ENCODE results near the gene NEDD4L. TPM values are rescaled to one million over a fixed set of nuclear protein-coding genes. Genes with fewer than 3 reads are reported as not detected.

NEDD4L gene
- total RNA-seq, 1 donor from 2014 or later: 15.6 TPM

DNA sequence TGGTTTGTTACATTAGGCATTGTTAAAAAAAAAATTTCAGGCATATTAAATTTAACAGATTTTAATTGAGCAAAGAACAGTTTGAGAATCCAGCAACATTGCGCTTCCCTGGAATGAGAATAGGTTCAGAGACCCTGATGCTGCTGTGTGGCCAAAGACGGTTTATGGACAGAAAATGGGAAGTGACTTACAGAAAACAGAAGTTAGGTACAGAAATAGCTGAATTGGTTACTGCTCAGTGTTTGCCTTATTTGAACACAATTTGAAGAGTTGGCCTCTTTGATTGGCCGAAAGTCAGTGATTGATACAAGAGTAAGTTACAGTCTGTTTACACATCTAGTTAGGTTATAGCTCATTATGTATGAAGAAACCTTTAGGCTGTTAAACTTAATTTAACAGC lies 6.0 kb upstream of the NEDD4L start:
- DNase-seq (ENCODE audit: low spot score in 2 of 2): no peak
- Histone ChIP-seq H3K9me3 (no peaks in the 10 kb centered on the region), H3K4me1 (no peaks in the 10 kb centered on the region), H3K27me3 (no peaks in the 10 kb centered on the region), H3K36me3 (no peaks in the 10 kb centered on the region), H3K4me3 (no peak overlapping the region), H3K27ac (no peak overlapping the region)
- TF ChIP-seq, protein P1, sequence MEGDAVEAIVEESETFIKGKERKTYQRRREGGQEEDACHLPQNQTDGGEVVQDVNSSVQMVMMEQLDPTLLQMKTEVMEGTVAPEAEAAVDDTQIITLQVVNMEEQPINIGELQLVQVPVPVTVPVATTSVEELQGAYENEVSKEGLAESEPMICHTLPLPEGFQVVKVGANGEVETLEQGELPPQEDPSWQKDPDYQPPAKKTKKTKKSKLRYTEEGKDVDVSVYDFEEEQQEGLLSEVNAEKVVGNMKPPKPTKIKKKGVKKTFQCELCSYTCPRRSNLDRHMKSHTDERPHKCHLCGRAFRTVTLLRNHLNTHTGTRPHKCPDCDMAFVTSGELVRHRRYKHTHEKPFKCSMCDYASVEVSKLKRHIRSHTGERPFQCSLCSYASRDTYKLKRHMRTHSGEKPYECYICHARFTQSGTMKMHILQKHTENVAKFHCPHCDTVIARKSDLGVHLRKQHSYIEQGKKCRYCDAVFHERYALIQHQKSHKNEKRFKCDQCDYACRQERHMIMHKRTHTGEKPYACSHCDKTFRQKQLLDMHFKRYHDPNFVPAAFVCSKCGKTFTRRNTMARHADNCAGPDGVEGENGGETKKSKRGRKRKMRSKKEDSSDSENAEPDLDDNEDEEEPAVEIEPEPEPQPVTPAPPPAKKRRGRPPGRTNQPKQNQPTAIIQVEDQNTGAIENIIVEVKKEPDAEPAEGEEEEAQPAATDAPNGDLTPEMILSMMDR (IDR thresholded peaks at IDR 0.05): no peak
- intact Hi-C loops (cut with DNase I): no loop called here

DNA sequence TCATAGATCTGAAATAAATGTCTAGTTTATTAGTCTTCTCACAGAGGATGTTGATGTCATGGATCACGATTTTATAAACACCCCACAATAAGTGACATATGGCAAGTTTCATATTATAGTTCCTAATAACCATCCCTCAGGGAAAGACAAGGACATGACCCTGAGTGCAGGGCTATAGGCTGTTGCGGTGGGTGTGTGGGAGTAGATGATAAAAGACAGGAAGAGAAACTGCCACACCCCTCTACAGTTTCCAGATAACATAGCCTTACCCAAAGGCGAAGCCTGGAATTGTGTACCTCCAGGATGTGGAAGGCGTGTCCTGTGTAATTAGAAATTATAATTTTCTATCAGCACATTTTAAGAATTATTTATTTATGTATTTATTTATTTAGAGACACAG lies 2.4 kb upstream of the NEDD4L start:
- Histone ChIP-seq H3K4me3 (no peak overlapping the region), H3K27me3 (no peaks in the 10 kb centered on the region), H3K36me3 (no peaks in the 10 kb centered on the region), H3K27ac (no peak overlapping the region), H3K4me1 (peaks cover 0 to 7% of the 10 kb centered on the region in 2 donors), H3K9me3 (no peaks in the 10 kb centered on the region)
- TF ChIP-seq, protein P1 (IDR thresholded peaks at IDR 0.05): no peak
- DNase-seq (ENCODE audit: low spot score in 2 of 2): no peak
- intact Hi-C loops (cut with DNase I): loop anchor here (5.0 to 10.0 kb wide), 4 partner anchors 96 to 723 kb away; partner anchors contain the start of genes ATP8B1 and NARS1

DNA sequence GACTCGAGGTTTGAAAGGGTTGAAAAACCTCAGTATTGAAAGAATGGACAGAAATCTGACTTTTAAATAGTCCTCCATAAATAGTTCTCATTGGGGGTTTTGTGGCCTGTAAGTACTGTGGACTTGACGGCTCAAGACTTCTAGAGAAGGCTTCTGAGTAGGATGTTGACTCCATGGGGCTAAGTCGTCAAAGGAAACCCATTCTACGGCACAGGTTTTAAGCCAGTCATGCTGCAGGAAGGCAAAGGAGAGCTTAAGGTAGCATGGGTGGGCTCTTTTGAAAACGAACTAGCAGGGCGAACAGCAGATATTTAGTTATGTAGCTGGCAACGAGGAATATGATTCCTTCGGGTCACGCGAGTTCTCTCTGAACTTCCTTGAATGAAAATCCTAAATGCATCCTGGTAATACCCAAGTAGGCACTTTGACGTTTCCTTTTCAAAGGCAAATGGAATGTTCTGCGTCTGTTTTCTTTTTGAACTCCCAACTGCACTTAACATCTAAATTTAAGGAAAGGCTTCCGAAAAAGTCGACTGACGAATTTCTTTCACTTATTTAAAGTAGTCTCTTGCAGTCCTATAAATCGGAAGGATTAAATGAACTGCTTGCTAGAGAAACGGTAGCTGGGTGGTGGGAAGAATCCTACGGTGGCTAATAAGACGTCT lies 1.1 kb upstream of the NEDD4L start:
- peak overlapping the region; percentile 87 to 97 for H3K4me3 ChIP-seq
- H3K36me3 ChIP-seq: no peaks in the 10 kb centered on the region
- intact Hi-C loops (cut with DNase I): loop anchor here (1.0 to 10.0 kb wide), 5 partner anchors 79 to 722 kb away; partner anchors contain the start of genes ATP8B1 and NARS1
- TF ChIP-seq, protein P1 (IDR thresholded peaks at IDR 0.05): no peak
- no peaks in the 10 kb centered on the region for H3K9me3 ChIP-seq
- DNase-seq (ENCODE audit: low spot score in 2 of 2): no peak
- H3K27me3 ChIP-seq: no peaks in the 10 kb centered on the region
- H3K27ac ChIP-seq: no peak overlapping the region
- H3K4me1 ChIP-seq: peaks cover 0 to 10% of the 10 kb centered on the region in 2 donors

DNA sequence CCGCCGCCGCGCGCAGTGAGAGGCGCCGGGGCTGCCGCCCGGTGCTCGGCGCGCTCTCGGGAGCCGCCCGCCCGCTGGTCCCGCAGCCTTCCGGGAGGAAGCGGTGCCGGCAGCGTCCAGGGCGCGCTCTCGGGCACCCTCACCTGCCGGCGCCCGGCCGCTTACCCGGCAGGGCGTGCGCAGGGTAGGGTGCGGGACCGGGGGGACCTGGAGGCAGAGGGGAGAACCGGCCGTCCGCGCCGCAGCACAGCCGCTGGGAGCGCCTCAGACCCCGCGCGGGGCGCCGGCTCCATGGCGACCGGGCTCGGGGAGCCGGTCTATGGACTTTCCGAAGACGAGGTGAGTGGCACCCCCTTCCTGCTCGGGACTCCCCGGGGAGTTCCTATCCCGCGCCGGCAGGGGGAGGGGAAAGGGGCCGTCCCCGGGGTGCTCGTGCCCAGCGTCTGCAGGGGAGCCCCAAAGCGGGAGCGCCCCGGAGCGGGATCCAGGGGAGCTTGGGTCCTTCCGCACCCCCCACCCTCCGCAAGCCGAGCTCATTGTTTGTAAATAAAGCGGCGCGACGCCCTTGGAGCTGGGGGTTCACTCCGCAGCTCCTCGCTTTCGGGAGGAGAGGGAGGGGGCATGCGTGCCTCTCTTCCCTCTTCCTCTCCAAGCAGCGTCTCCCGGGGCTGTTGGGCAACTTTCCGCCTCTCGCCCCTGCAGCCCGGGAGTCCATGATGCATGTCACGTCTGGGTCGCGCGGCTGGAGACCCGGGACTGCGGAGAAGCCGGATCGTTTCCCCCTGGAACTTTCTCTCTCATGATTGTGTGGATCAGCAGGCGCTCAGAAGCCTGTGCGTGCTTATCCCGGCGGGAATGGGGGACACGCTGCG lies 580 bp downstream of the NEDD4L start:
- H3K4me1 ChIP-seq: peaks cover 0 to 10% of the 10 kb centered on the region in 2 donors
- no peaks in the 10 kb centered on the region for H3K27me3 ChIP-seq
- H3K27ac ChIP-seq: peak overlapping the region in 1 of 2 donors; percentile 29
- intact Hi-C loops (cut with DNase I): loop anchor here (5.0 to 10.0 kb wide), 5 partner anchors 93 to 720 kb away; partner anchors contain the start of genes ATP8B1 and NARS1
- H3K4me3 ChIP-seq: peak overlapping the region; percentile 87 to 97
- TF ChIP-seq, protein P1 (IDR thresholded peaks at IDR 0.05): no peak
- no peaks in the 10 kb centered on the region for H3K9me3 ChIP-seq
- no peaks in the 10 kb centered on the region for H3K36me3 ChIP-seq
- DNase-seq (ENCODE audit: low spot score in 2 of 2): peak in 1 of 2 donors; percentile 75

DNA sequence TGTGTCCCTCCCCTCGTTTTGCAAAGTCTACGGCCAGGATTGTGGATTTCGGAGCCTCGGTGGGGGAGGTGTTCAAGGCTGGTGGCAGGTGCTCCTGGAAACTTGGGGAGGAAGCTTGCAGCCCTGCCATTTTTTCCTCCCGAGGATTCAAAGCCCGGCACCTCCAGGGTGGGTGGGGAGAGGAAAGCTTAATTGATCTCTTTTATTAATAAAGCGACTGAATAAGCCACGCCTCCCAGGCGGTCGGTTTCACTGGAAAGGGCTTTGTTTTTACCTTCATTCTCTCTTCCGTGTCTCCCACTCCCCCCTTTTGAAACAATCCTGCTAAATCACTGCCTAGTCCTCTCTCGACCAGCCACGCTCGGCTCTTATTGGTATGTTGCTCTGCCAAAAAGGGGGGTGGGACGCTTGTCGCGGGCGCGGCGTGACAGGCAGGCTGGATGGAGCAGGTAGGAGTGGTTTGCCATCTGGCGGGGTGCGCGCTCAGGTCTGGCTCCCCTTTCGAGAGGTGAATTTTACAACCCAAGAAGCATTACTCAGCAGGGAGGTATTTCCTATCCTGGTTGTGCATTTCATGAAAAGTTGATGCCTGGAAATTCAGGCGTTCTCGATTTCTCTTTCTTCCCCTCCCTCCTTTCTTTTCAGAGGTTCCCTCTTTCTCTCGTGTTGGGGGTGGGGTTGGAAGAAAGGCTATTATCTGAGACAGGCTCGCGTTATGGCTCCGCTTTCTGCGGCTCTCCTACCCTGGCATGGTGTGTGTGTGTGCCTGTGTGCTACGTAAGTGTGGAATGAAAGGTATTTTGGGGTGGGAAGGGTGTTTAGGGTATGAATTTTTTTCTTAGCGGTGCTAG lies 1.4 kb downstream of the NEDD4L start:
- peak in 1 of 2 donors; percentile 69 for DNase-seq (ENCODE audit: low spot score in 2 of 2)
- peak overlapping the region; percentile 29 to 47 for H3K27ac ChIP-seq
- intact Hi-C loops (cut with DNase I): loop anchor here (5.0 to 10.0 kb wide), 3 partner anchors 241 to 719 kb away; partner anchors contain the start of gene ATP8B1

More for the DNA sequence above, 1.4 kb downstream of the NEDD4L start:
- TF ChIP-seq, protein P1 (IDR thresholded peaks at IDR 0.05): no peak
- no peaks in the 10 kb centered on the region for H3K27me3 ChIP-seq
- no peaks in the 10 kb centered on the region for H3K9me3 ChIP-seq
- no peaks in the 10 kb centered on the region for H3K36me3 ChIP-seq
- peaks cover 0 to 10% of the 10 kb centered on the region in 2 donors for H3K4me1 ChIP-seq
- H3K4me3 ChIP-seq: peak overlapping the region; percentile 87 to 97

Measured in ascending aorta (tissue), 2 donors.